HepG2 (cell line): ENCODE measurements around the gene INSRR. TPM values are rescaled to one million over a fixed set of nuclear protein-coding genes. Genes with fewer than 3 reads are reported as not detected.

Experiments
- ATF1 ChIP-seq: IDR thresholded peaks from 2 replicates; pipeline ENCODE4 v1.6.1; 2016; ENCODE audit warnings: mild to moderate bottlenecking, control low read depth
- CCDC6 ChIP-seq: sonication (generic); formaldehyde crosslinking; IDR thresholded peaks from 2 replicates; pipeline ENCODE4 v1.8.1; 2022; ENCODE audit warnings: mild to moderate bottlenecking, missing genetic modification reagents, moderate library complexity
- DMTF1 ChIP-seq: sonication (generic); formaldehyde crosslinking; IDR thresholded peaks from 2 replicates; pipeline ENCODE4 v1.4.0; 2020; ENCODE audit warnings: mild to moderate bottlenecking, missing genetic modification reagents
- ESRRA ChIP-seq: sonication (generic); formaldehyde crosslinking; IDR thresholded peaks from 2 replicates; pipeline ENCODE4 v1.5.1; 2020; ENCODE audit warnings: mild to moderate bottlenecking, low read depth, missing genetic modification reagents
- FOXP1 ChIP-seq, 2 experiments: fragments of 450-650 bp in 1 of 2; IDR thresholded peaks; 2 replicates each; pipeline ENCODE4 v1.6.1; 2017 to 2018; ENCODE audit warnings: antibody characterized with exemption in 1 of 2
- HOXD1 ChIP-seq: sonication (generic); formaldehyde crosslinking; IDR thresholded peaks from 2 replicates; pipeline ENCODE4 v1.5.0; 2020; ENCODE audit warnings: missing genetic modification reagents
- MED8 ChIP-seq: sonication (generic); formaldehyde crosslinking; IDR thresholded peaks from 2 replicates; pipeline ENCODE4 v1.8.1; 2023; ENCODE audit warnings: mild to moderate bottlenecking, missing genetic modification reagents; ENCODE audit not compliant: insufficient replicate concordance
- MXD3 ChIP-seq: IDR thresholded peaks from 2 replicates; pipeline ENCODE4 v1.6.1; 2016; ENCODE audit warnings: mild to moderate bottlenecking, missing biosample characterization, missing genetic modification reagents
- NCOA1 ChIP-seq: sonication (generic); formaldehyde crosslinking; IDR thresholded peaks from 2 replicates; pipeline ENCODE4 v1.9.0; 2021; ENCODE audit warnings: missing genetic modification reagents
- STAG1 ChIP-seq: sonication (generic); formaldehyde crosslinking; IDR thresholded peaks from 2 replicates; pipeline ENCODE4 v1.4.0; 2020; ENCODE audit warnings: missing genetic modification reagents
- TMF1 ChIP-seq: sonication (generic); formaldehyde crosslinking; IDR thresholded peaks from 2 replicates; pipeline ENCODE4 v1.8.1; 2022; ENCODE audit warnings: low read depth, missing genetic modification reagents
- XBP1 ChIP-seq: sonication (generic); formaldehyde crosslinking; IDR thresholded peaks from 2 replicates; pipeline ENCODE4 v1.5.0; 2020; ENCODE audit warnings: missing genetic modification reagents
- ZBTB7A ChIP-seq: sonication (generic); formaldehyde crosslinking; IDR thresholded peaks from 2 replicates; pipeline ENCODE4 v1.8.0; 2022; ENCODE audit warnings: mild to moderate bottlenecking, missing genetic modification reagents
- ZFP82 ChIP-seq: sonication (generic); formaldehyde crosslinking; IDR thresholded peaks from 2 replicates; pipeline ENCODE4 v1.5.1; 2020; ENCODE audit warnings: mild to moderate bottlenecking, missing genetic modification reagents, borderline replicate concordance
- ZNF362 ChIP-seq: sonication (generic); formaldehyde crosslinking; IDR thresholded peaks from 2 replicates; pipeline ENCODE4 v1.4.0; 2020; ENCODE audit warnings: missing genetic modification reagents, mild to moderate bottlenecking, borderline replicate concordance
- ZNF614 ChIP-seq: IDR thresholded peaks from 2 replicates; pipeline ENCODE4 v1.6.1; 2018; ENCODE audit warnings: missing biosample characterization, missing genetic modification reagents, inconsistent platforms, borderline replicate concordance
- polyA plus RNA-seq, 8 experiments: library from polyadenylated mRNA; depleted of rRNA in 3 of 8; stranded (reverse) in 7 of 8; unstranded in 1 of 8; fragments of >200 nt; fragmentation: Illumina TruSeq in 4 of 8; extraction: Trizol in 4 of 8; gene quantifications; 2 replicates each; pipeline versions ENCODE4 v1.2.1 to v1.2.3, GENCODE V29; 2011 to 2016; ENCODE audit warnings: low read depth in 4 of 8, missing spikeins in 1 of 8, mixed read lengths in 1 of 8; ENCODE audit not compliant: insufficient read depth in 1 of 8
- total RNA-seq, 5 experiments: library from RNA; depleted of rRNA; stranded (reverse); fragments of >200 nt; fragmentation: Illumina TruSeq; extraction: Trizol; gene quantifications; 2 replicates each; pipeline ENCODE4 v1.2.3, GENCODE V29; 2016; ENCODE audit warnings: low read depth in 1 of 5
- TF ChIP-seq, protein P1 (sequence below), 2 experiments: IDR thresholded peaks; 2 replicates each; pipeline ENCODE4 v1.6.1; 2011 to 2012; ENCODE audit warnings: low read length in 2 of 2, borderline replicate concordance in 1 of 2, low read depth in 1 of 2, mild to moderate bottlenecking in 1 of 2, moderate library complexity in 1 of 2

The INSRR gene
- total and polyA plus RNA-seq, 2 of the 13 experiments (the other 11 are each of a cell fraction or from before 2014, with no cell fraction given) = not detected

GRCh38 chr1:156892190-156893047 lies 33.5 kb upstream of the INSRR start (continued):
- TF ChIP-seq XBP1 (no peak), ATF1 (CRISPR knock-in tag) (no peak), ZBTB7A (no peak), MED8 (CRISPR knock-in tag) (no peak), CCDC6 (no peak), STAG1 (peak; percentile 60), ESRRA (CRISPR knock-in tag) (no peak), ZFP82 (no peak), ZNF614 (CRISPR knock-in tag) (no peak), MXD3 (CRISPR knock-in tag) (no peak), NCOA1 (no peak), DMTF1 (CRISPR knock-in tag) (no peak), ZNF362 (CRISPR knock-in tag) (no peak), FOXP1 (IDR thresholded peaks at IDR 0.05) (no peak), FOXP1 (CRISPR knock-in tag; IDR thresholded peaks at IDR 0.05) (no peak), TMF1 (CRISPR knock-in tag) (no peak), HOXD1 (CRISPR knock-in tag) (no peak)
- TF ChIP-seq, protein P1, sequence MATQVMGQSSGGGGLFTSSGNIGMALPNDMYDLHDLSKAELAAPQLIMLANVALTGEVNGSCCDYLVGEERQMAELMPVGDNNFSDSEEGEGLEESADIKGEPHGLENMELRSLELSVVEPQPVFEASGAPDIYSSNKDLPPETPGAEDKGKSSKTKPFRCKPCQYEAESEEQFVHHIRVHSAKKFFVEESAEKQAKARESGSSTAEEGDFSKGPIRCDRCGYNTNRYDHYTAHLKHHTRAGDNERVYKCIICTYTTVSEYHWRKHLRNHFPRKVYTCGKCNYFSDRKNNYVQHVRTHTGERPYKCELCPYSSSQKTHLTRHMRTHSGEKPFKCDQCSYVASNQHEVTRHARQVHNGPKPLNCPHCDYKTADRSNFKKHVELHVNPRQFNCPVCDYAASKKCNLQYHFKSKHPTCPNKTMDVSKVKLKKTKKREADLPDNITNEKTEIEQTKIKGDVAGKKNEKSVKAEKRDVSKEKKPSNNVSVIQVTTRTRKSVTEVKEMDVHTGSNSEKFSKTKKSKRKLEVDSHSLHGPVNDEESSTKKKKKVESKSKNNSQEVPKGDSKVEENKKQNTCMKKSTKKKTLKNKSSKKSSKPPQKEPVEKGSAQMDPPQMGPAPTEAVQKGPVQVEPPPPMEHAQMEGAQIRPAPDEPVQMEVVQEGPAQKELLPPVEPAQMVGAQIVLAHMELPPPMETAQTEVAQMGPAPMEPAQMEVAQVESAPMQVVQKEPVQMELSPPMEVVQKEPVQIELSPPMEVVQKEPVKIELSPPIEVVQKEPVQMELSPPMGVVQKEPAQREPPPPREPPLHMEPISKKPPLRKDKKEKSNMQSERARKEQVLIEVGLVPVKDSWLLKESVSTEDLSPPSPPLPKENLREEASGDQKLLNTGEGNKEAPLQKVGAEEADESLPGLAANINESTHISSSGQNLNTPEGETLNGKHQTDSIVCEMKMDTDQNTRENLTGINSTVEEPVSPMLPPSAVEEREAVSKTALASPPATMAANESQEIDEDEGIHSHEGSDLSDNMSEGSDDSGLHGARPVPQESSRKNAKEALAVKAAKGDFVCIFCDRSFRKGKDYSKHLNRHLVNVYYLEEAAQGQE (IDR thresholded peaks at IDR 0.05; ENCODE audit: borderline replicate concordance in 1 of 2, low read depth in 1 of 2, low read length in 2 of 2) = no peak
